Transverse colon (tissue), 4 donors: ENCODE results near the gene UBE2E1. TPM values are rescaled to one million over a fixed set of nuclear protein-coding genes. Genes with fewer than 3 reads are reported as not detected.

Experiments
- DNase-seq: peaks from one replicate; pipeline ENCODE4 v3.0.0-alpha.2; 2019
- H3K27ac ChIP-seq, 4 donors: fragments of 200-600 bp; sonication (generic); 2 replicates each; pipeline ENCODE4 v1.5.1; 2016 to 2018; ENCODE audit warnings: inconsistent platforms in 4 of 4
- H3K27me3 ChIP-seq: fragments of 200-600 bp; sonication (generic); 2 replicates; pipeline ENCODE4 v1.5.1; 2017; ENCODE audit warnings: inconsistent platforms
- H3K36me3 ChIP-seq, 4 donors: fragments of 200-600 bp; sonication (generic); 2 replicates each; pipeline ENCODE4 v1.5.1; 2017 to 2019; ENCODE audit warnings: inconsistent platforms in 4 of 4
- H3K4me1 ChIP-seq, 4 donors: fragments of 200-600 bp; sonication (generic); 2 replicates each; pipeline ENCODE4 v1.5.1; 2017 to 2020; ENCODE audit warnings: inconsistent platforms in 4 of 4
- H3K4me3 ChIP-seq, 4 donors: fragments of 200-600 bp; sonication (generic); 1 replicate in 1 of 4; 2 replicates in 3 of 4; pipeline versions ENCODE4 v1.5.1 to v1.6.1; 2017 to 2019; ENCODE audit warnings: inconsistent platforms in 4 of 4
- H3K9me3 ChIP-seq, 2 donors: fragments of 200-600 bp; sonication (generic); 2 replicates each; pipeline ENCODE4 v1.5.1; 2017 to 2019; ENCODE audit warnings: inconsistent platforms in 2 of 2
- EP300 ChIP-seq: sonication (generic); formaldehyde crosslinking; IDR thresholded peaks from one replicate; pipeline ENCODE4 v1.6.1; 2017; ENCODE audit warnings: antibody characterized with exemption, low read depth
- POLR2A ChIP-seq: fragments of 450-650 bp; IDR thresholded peaks from one replicate; pipeline ENCODE4 v1.6.1; 2016; ENCODE audit warnings: antibody characterized with exemption, mild to moderate bottlenecking, moderate library complexity
- POLR2AphosphoS5 ChIP-seq, 3 donors: sonication (generic); formaldehyde crosslinking; IDR thresholded peaks; one replicate each; pipeline ENCODE4 v1.6.1; 2016; ENCODE audit warnings: antibody characterized with exemption in 3 of 3
- WGBS, 2 donors: methylation state at CpG; one replicate each; pipeline ENCODE4 v1.1.5; 2018; ENCODE audit warnings: low coverage in 1 of 2; 5-methylcytosine and 5-hydroxymethylcytosine counted together
- in situ Hi-C, 4 donors: fragments of 200-750 bp; cut with MboI; loops; one replicate each; pipeline versions ENCODE4 v1.15.0 to v1.15.1; 2017; ENCODE audit warnings: low sequenced_read_pairs in 3 of 4, low pct_ligation_motif_present in 1 of 4, low pct_unique_long_range_greater_than_20kb in 1 of 4
- intact Hi-C: fragments of 100-400 bp; cut with DNase I; formaldehyde crosslinking; loops from one replicate; pipeline ENCODE4 v1.15.1; 2023; ENCODE audit warnings: low total_unique reads
- total RNA-seq, 4 donors: library from RNA; depleted of rRNA; stranded (reverse); fragments of >200 nt; gene quantifications; one replicate each; pipeline ENCODE4 v1.1.0, GENCODE V29; 2016
- TF ChIP-seq, protein P1 (sequence below), 5 experiments: fragments of 200-600 bp in 3 of 5; fragments of 450-650 bp in 2 of 5; sonication (generic) in 3 of 5; IDR thresholded peaks; 1 replicate in 2 of 5; 2 replicates in 3 of 5; pipeline ENCODE4 v1.5.1; 2016 to 2017; ENCODE audit warnings: antibody characterized with exemption in 5 of 5, inconsistent platforms in 3 of 5, mild to moderate bottlenecking in 2 of 5, moderate library complexity in 1 of 5

The UBE2E1 gene
- total RNA-seq, 4 donors from 2014 or later = 62.0 to 109 (median 76.9) TPM

DNA sequence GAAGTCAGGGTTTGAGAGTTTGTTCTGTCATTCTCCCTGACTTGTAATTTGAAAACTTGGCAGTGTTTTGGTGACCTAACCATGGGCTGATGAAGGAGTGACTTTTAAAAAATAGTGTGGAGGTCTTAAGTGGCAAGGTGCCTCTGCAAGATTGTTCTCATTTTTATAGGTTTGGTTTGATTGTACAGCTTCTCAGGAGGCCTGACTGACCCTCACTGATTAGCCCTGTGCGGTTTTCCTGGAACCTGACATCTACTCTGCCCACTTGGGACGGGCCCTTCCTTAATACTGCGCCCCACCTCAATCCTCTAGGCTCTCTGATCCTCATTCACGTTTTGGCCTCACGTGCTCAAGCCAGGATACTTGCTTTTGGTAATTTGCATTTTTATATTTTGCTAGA lies 2.8 kb downstream of the UBE2E1 start:
- intact Hi-C loops = no loop called here
- WGBS, 2 donors = 17 to 67% methylated on average over 2 to 5 of the region's 5 CpGs

DNA sequence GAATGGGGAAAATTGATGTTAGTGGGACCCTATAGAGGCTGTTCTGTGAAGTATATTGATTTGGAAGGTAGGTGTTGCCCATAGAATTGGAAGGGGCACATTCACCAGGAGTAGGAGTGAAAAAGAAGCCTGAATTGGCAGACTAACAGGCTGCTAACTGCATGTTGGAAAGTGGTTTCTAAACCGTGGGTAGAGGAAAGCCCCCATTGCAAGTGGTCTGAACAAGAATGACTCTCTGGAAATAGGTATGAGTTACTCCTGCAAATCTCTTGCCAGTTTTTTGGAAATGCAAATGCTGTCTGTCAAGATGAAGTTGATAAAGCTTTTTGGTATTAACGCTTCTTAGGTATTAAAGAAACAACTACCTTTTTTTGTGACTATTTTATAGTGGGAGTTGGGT lies 3.5 kb downstream of the UBE2E1 start:
- no peak for TF ChIP-seq POLR2A
- TF ChIP-seq POLR2AphosphoS5 (IDR thresholded peaks at IDR 0.05) = no peak
- no peak for TF ChIP-seq EP300
- TF ChIP-seq, protein P1, sequence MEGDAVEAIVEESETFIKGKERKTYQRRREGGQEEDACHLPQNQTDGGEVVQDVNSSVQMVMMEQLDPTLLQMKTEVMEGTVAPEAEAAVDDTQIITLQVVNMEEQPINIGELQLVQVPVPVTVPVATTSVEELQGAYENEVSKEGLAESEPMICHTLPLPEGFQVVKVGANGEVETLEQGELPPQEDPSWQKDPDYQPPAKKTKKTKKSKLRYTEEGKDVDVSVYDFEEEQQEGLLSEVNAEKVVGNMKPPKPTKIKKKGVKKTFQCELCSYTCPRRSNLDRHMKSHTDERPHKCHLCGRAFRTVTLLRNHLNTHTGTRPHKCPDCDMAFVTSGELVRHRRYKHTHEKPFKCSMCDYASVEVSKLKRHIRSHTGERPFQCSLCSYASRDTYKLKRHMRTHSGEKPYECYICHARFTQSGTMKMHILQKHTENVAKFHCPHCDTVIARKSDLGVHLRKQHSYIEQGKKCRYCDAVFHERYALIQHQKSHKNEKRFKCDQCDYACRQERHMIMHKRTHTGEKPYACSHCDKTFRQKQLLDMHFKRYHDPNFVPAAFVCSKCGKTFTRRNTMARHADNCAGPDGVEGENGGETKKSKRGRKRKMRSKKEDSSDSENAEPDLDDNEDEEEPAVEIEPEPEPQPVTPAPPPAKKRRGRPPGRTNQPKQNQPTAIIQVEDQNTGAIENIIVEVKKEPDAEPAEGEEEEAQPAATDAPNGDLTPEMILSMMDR (IDR thresholded peaks at IDR 0.05) = no peak
- in situ Hi-C loops = no loop called here
- 41 to 61% methylated on average over 2 of the region's 2 CpGs for WGBS, 2 donors
- no peaks in the 10 kb centered on the region for H3K9me3 ChIP-seq
- DNase-seq = no peak
- H3K4me1 ChIP-seq = peaks cover 17 to 57% (median 38%) of the 10 kb centered on the region in 4 donors
- H3K4me3 ChIP-seq = no peak overlapping the region
- H3K36me3 ChIP-seq = no peaks in the 10 kb centered on the region
- H3K27ac ChIP-seq = peak overlapping the region; percentile 87 to 95 (median 91)
- intact Hi-C loops = no loop called here
- H3K27me3 ChIP-seq = no peaks in the 10 kb centered on the region

More for the DNA sequence above, 2.8 kb downstream of the UBE2E1 start:
- in situ Hi-C loops = no loop called here
- Histone ChIP-seq H3K36me3 (no peaks in the 10 kb centered on the region), H3K4me3 (peak overlapping the region in 1 of 4 donors; percentile 89), H3K9me3 (no peaks in the 10 kb centered on the region), H3K4me1 (peaks cover 17 to 61% (median 38%) of the 10 kb centered on the region in 4 donors), H3K27me3 (no peaks in the 10 kb centered on the region), H3K27ac (peak overlapping the region in 3 of 4 donors; percentile 89 to 95 (median 92))
- DNase-seq = no peak
- TF ChIP-seq POLR2AphosphoS5 (IDR thresholded peaks at IDR 0.05) (no peak), POLR2A (no peak), EP300 (no peak)
- TF ChIP-seq, protein P1 (IDR thresholded peaks at IDR 0.05) = no peak

DNA sequence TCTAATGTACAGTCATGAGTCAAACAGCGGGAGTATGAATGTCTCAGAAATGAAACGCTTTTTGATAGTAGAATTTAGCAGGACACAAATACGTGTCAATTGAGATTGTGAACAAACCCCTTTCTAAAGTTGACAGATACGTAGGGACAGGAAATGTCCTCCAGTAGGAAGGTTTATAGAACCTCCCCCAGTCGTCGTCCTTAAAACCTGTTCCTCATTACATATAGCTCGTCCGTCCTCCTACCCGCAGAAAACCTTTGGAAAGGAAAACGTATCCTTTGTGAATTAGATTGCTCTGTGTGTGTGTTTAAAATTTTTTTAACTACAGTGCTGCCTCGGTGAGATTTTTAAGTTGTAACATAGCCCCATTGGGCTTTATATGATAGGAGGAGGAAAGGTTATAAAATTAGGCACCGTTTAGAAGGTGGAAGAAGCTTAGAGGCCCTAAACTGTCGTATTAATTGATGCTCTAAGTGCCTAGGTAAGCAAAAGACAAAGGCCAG lies 4.1 kb downstream of the UBE2E1 start:
- in situ Hi-C loops = no loop called here
- TF ChIP-seq, protein P1 (IDR thresholded peaks at IDR 0.05) = no peak
- peak overlapping the region in 3 of 4 donors; percentile 76 to 82 (median 76) for H3K4me3 ChIP-seq
- H3K9me3 ChIP-seq = no peaks in the 10 kb centered on the region
- H3K27ac ChIP-seq = peak overlapping the region; percentile 87 to 95 (median 91)
- H3K4me1 ChIP-seq = peaks cover 17 to 56% (median 37%) of the 10 kb centered on the region in 4 donors
- no peak for DNase-seq
- no peaks in the 10 kb centered on the region for H3K27me3 ChIP-seq
- no peaks in the 10 kb centered on the region for H3K36me3 ChIP-seq
- 58 to 59% methylated on average over 13 of the region's 13 CpGs for WGBS, 2 donors
- intact Hi-C loops = no loop called here

DNA sequence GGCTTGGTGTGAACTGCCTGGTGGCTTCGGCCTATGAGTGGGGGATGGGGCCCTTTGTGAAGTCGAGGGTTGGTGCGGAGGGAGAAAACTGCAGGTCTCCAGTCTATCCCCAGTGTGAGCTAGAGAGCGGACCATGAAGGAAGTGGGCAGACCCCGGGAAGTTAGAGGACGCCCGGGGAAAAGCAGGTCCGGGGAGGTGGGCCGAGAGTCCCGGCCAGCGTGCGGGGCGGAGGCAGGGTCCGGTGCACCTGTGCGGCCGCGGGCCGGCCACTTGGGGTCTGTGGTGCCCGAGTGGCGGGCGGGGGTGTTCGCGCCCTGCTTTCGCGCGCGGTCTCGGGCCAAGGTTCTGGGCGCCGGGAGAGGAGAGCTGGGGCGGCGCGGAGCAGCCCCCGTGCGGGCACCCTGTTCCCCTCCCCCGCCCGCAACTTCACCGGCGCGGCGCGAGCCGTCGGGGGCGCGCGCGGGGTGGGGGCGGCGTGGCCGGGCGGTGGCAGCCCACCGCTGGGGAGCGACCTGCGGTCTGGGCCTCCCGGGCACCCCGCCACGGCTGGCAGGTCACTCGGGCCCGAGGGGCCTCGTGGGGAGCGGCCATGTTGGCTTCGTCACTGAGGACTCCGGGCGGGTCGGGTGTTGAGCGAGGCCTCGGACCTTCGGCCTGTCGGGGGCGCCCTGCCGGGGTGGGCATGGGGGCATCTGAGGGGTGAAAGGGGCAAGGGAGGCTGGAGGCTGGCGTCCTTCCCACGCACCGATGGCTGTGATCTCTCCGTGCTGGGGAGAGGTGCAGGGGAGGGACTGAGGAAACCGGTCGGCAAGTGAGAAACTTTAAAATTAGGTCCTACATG lies 4.8 kb downstream of the UBE2E1 start:
- intact Hi-C loops = no loop called here
- TF ChIP-seq POLR2AphosphoS5 (IDR thresholded peaks at IDR 0.05) (no peak), POLR2A (no peak), EP300 (no peak)
- TF ChIP-seq, protein P1 (IDR thresholded peaks at IDR 0.05) = no peak
- no peaks in the 10 kb centered on the region for H3K27me3 ChIP-seq
- no peaks in the 10 kb centered on the region for H3K36me3 ChIP-seq
- peaks cover 21 to 56% (median 35%) of the 10 kb centered on the region in 4 donors for H3K4me1 ChIP-seq
- H3K9me3 ChIP-seq = no peaks in the 10 kb centered on the region
- in situ Hi-C loops = no loop called here
- H3K4me3 ChIP-seq = peak overlapping the region; percentile 64 to 82 (median 76)
- peak overlapping the region; percentile 87 to 95 (median 91) for H3K27ac ChIP-seq
- WGBS, 2 donors = 0 to 1% methylated on average over 3 to 39 of the region's 78 CpGs
- peak; percentile 66 for DNase-seq
